Urinary bladder (tissue), 4 donors: ENCODE results near the gene PIGA. TPM values are rescaled to one million over a fixed set of nuclear protein-coding genes. Genes with fewer than 3 reads are reported as not detected.
A peak's percentile ranks its signal among the peaks of the same experiment; 100 is the strongest.

ENCODE experiments used
- DNase-seq: peaks from one replicate; pipeline ENCODE4 v3.0.0-alpha.2; 2015; ENCODE audit errors: extremely low spot score
- H3K27ac ChIP-seq: one replicate; pipeline ENCODE4 v1.5.1; 2013; ENCODE audit warnings: low read depth, mild to moderate bottlenecking, moderate library complexity
- H3K36me3 ChIP-seq: one replicate; pipeline ENCODE4 v1.6.1; 2013; ENCODE audit warnings: mild to moderate bottlenecking, moderate library complexity; ENCODE audit not compliant: insufficient read depth
- H3K4me1 ChIP-seq: one replicate; pipeline ENCODE4 v1.6.1; 2013; ENCODE audit warnings: mild to moderate bottlenecking, moderate library complexity; ENCODE audit not compliant: insufficient read depth
- H3K4me3 ChIP-seq: one replicate; pipeline ENCODE4 v1.5.1; 2013; ENCODE audit warnings: low read depth, low read length
- whole genome bisulfite sequencing: extraction: QIAGEN DNeasy Blood & Tissue Kit; methylation state at CpG from one replicate; pipeline ENCODE4 v1.1.7; 2013; 5-methylcytosine and 5-hydroxymethylcytosine counted together
- polyA plus RNA-seq: library from polyadenylated mRNA; stranded (reverse); fragments of 200-250 nt; gene quantifications from one replicate; pipeline ENCODE4 v1.2.3, GENCODE V29; 2013
- total RNA-seq: library from RNA; depleted of rRNA; stranded (reverse); fragments of >200 nt; gene quantifications from one replicate; pipeline ENCODE4 v1.2.3, GENCODE V29; 2014
- donor health status: healthy with polysubstance abuse.
- donor health status: healthy.

Gene PIGA
- total RNA-seq: 26.6 TPM
- 6.3 TPM for polyA plus RNA-seq

- no peaks in the 10 kb centered on the region for H3K4me1 ChIP-seq
- WGBS: under 1% methylated on average over 72 of the region's 72 CpGs
- peak; percentile 86 for DNase-seq
- H3K36me3 ChIP-seq: no peaks in the 10 kb centered on the region
- H3K4me3 ChIP-seq: peak within 1 kb of the TSS; percentile 67
- H3K27ac ChIP-seq: peak within 1 kb of the TSS; percentile 80
These were observed at the start of gene PIGA for GRCh38 chrX:15335135-15336022. Gene PIGA, minus strand, starts transcription at chrX:15335523. Its CDS starts 3,593 bp downstream, at chrX:15331930.

- Histone ChIP-seq H3K4me1 (no peaks in the 10 kb centered on the region), H3K4me3 (no peak within 1 kb of the TSS), H3K27ac (no peak within 1 kb of the TSS), H3K36me3 (no peaks in the 10 kb centered on the region)
- WGBS: 24% methylated on average over 2 of the region's 2 CpGs
- DNase-seq: no peak
These were observed 49.0 kb upstream of the PIGA start, which contains the start of gene VEGFD for GRCh38 chrX:15384304-15384703. Gene VEGFD, minus strand, starts transcription at chrX:15384413. Its CDS starts 467 bp downstream, at chrX:15383946.

DNA sequence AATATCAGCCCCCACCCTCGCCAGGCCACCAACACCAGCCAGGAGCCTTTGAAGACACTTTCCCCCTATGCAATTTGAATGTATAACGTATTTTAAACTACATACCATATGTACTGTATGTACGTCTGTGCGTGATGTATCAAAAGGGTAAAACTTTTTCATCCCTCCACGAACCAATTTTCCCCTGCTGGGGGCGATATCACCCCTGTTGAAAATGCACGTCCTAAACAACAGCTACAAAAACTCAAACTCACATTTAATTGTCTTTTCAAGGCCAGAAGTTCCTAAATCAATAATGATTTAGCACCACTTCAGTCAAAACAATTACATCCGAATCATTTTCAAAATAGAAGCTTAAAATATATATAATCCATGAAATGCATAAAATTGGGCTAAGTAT, 47.5 kb upstream of the PIGA start:
- no peak overlapping the region for H3K4me3 ChIP-seq
- H3K36me3 ChIP-seq: no peaks in the 10 kb centered on the region
- WGBS: 88% methylated on average over 8 of the region's 8 CpGs
- no peak overlapping the region for H3K27ac ChIP-seq
- no peak for DNase-seq
- no peaks in the 10 kb centered on the region for H3K4me1 ChIP-seq

- no peaks in the 10 kb centered on the region for H3K4me1 ChIP-seq
- H3K36me3 ChIP-seq: no peaks in the 10 kb centered on the region
- no peak overlapping the region for H3K27ac ChIP-seq
- WGBS: 87% methylated on average over 1 of the region's 1 CpG
- no peak for DNase-seq
- H3K4me3 ChIP-seq: no peak overlapping the region
These were observed 41.6 kb upstream of the PIGA start for GRCh38 chrX:15376956-15377355.

GRCh38 chrX:15373976-15374375, 38.7 kb upstream of the PIGA start:
- DNase-seq: no peak
- H3K36me3 ChIP-seq: no peaks in the 10 kb centered on the region
- no peak overlapping the region for H3K27ac ChIP-seq
- no peak overlapping the region for H3K4me3 ChIP-seq
- WGBS: 64% methylated on average over 3 of the region's 3 CpGs
- no peaks in the 10 kb centered on the region for H3K4me1 ChIP-seq

- no peak for DNase-seq
- WGBS: 71% methylated on average over 9 of the region's 9 CpGs
These were observed 31.4 kb upstream of the PIGA start for GRCh38 chrX:15366506-15367352.

GRCh38 chrX:15359701-15360100, 24.4 kb upstream of the PIGA start:
- 73% methylated on average over 2 of the region's 2 CpGs for WGBS
- no peak overlapping the region for H3K27ac ChIP-seq
- no peak overlapping the region for H3K4me3 ChIP-seq
- no peaks in the 10 kb centered on the region for H3K36me3 ChIP-seq
- H3K4me1 ChIP-seq: no peaks in the 10 kb centered on the region
- no peak for DNase-seq

More at GRCh38 chrX:15366506-15367352, 31.4 kb upstream of the PIGA start:
- H3K4me3 ChIP-seq: no peak overlapping the region
- no peaks in the 10 kb centered on the region for H3K36me3 ChIP-seq
- H3K27ac ChIP-seq: no peak overlapping the region
- no peaks in the 10 kb centered on the region for H3K4me1 ChIP-seq

- WGBS: 88% methylated on average over 2 of the region's 2 CpGs
- no peak overlapping the region for H3K4me3 ChIP-seq
- DNase-seq: no peak
- H3K4me1 ChIP-seq: no peaks in the 10 kb centered on the region
- H3K36me3 ChIP-seq: no peaks in the 10 kb centered on the region
- no peak overlapping the region for H3K27ac ChIP-seq
These were observed 23.2 kb upstream of the PIGA start for GRCh38 chrX:15358533-15358932.

- DNase-seq: no peak
- no peaks in the 10 kb centered on the region for H3K36me3 ChIP-seq
- 54% methylated on average over 1 of the region's 1 CpG for WGBS
- H3K4me1 ChIP-seq: no peaks in the 10 kb centered on the region
- no peak overlapping the region for H3K4me3 ChIP-seq
- no peak overlapping the region for H3K27ac ChIP-seq
These were observed 21.1 kb upstream of the PIGA start for GRCh38 chrX:15356444-15356843.

- no peak for DNase-seq
- H3K36me3 ChIP-seq: no peaks in the 10 kb centered on the region
- no peak overlapping the region for H3K27ac ChIP-seq
- 72% methylated on average over 8 of the region's 8 CpGs for WGBS
- H3K4me3 ChIP-seq: no peak overlapping the region
- H3K4me1 ChIP-seq: no peaks in the 10 kb centered on the region
These were observed 15.1 kb upstream of the PIGA start for GRCh38 chrX:15350329-15350996.

DNA sequence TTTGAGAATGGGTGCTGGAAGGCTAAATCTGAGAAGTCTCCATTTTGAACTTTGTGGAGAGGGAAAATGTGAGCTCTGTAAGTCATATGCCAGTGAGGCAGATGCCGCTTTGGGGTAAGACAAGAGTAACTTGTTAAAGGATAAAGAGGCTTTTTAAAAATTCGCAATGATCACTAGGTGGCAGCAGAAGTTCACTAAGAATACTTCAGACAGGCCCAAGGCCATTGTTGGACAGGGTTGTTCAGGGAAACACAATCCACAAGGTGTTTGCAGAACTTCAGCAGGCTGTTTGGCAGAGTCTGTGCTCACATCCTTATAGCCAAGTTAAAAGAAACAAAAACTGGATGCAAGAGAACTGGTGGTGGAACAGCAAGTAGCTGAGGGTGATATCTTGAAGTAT, 13.7 kb upstream of the PIGA start:
- WGBS: 21% methylated on average over 2 of the region's 2 CpGs
- peak; percentile 25 for DNase-seq
- H3K27ac ChIP-seq: no peak overlapping the region
- no peaks in the 10 kb centered on the region for H3K36me3 ChIP-seq
- H3K4me3 ChIP-seq: no peak overlapping the region
- no peaks in the 10 kb centered on the region for H3K4me1 ChIP-seq

DNA sequence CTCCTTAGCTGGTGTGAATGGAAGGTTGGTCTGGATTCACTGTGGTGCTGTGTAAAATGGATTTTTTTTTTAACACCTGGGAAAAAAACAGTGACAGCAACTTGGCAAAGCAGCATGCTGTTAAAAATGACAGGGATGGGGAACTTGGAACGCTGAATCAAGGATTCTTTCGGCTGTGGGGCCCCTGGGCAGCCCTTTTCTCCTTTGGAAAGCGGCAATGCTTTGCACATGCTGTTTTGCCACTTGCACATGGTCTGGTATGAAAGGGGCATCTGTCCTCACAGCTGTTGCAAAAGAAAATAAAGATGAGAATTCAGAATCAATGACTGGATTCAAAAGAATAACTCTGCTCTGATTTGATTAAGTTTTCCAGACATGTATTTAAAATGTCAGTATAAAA, 10.7 kb upstream of the PIGA start:
- Histone ChIP-seq H3K4me3 (no peak overlapping the region), H3K27ac (no peak overlapping the region), H3K4me1 (no peaks in the 10 kb centered on the region), H3K36me3 (no peaks in the 10 kb centered on the region)
- 75% methylated on average over 3 of the region's 3 CpGs for WGBS
- no peak for DNase-seq

- H3K4me3 ChIP-seq: no peak overlapping the region
- no peak for DNase-seq
- H3K36me3 ChIP-seq: no peaks in the 10 kb centered on the region
- no peak overlapping the region for H3K27ac ChIP-seq
- H3K4me1 ChIP-seq: no peaks in the 10 kb centered on the region
These were observed 8.8 kb upstream of the PIGA start for GRCh38 chrX:15344106-15344505.
